ENCODE measurements around the gene SIL1. TPM values are rescaled to one million over a fixed set of nuclear protein-coding genes. Genes with fewer than 3 reads are reported as not detected.
A peak's percentile ranks its signal among the peaks of the same experiment; 100 is the strongest.

SIL1 gene
- total and polyA plus RNA-seq, 2 of the 4 experiments (the other 2 are of a cell fraction) = 56.1 to 66.0 TPM

- H3K36me3 ChIP-seq (ENCODE audit: control insufficient read depth, insufficient read depth, low read length) = peaks cover 30% of the 10 kb centered on the region
- peaks cover 2% of the 10 kb centered on the region for H3K9me3 ChIP-seq (ENCODE audit: control insufficient read depth, insufficient read depth, low read length)
- H3K4me1 ChIP-seq (ENCODE audit: control insufficient read depth, insufficient read depth, low read length) = no peaks in the 10 kb centered on the region; the same call in 1 of the 2 replicates
- no peak overlapping the region for H2BK15ac ChIP-seq (ENCODE audit: low read depth, low read length)
- no TSS peak for BruUV-seq (replicated peaks)
- H2BK120ac ChIP-seq (ENCODE audit: low read depth, low read length) = no peak overlapping the region
- dilution Hi-C loops (cut with HindIII; ENCODE audit: low sequenced_read_pairs, unreplicated experiment) (no loop called here), in situ Hi-C loops (cut with MboI; ENCODE audit: low sequenced_read_pairs) (no loop called here), intact Hi-C loops (cut with micrococcal nuclease) (no loop called here)
- no peak overlapping the region for H3K18ac ChIP-seq (ENCODE audit: low read depth, low read length)
- H3K79me1 ChIP-seq (ENCODE audit: low read depth in 1 of 2, low read length in 2 of 2) = peaks cover 28 to 72% of the 10 kb centered on the region in 2 experiments
- no peak overlapping the region for H3K4me2 ChIP-seq (ENCODE audit: low read depth, low read length)
- no peak overlapping the region for H4K91ac ChIP-seq (ENCODE audit: insufficient read depth, low read depth, low read length)
- TF ChIP-seq RAD21 (IDR thresholded peaks at IDR 0.05; ENCODE audit: low read length) (no peak), FOS (IDR thresholded peaks at IDR 0.05; ENCODE audit: low read depth, low read length) (no peak), ELK1 (IDR thresholded peaks at IDR 0.05; ENCODE audit: borderline replicate concordance, low read depth, low read length) (no peak), NFE2L2 (IDR thresholded peaks at IDR 0.05; ENCODE audit: low read depth, low read length) (no peak), RCOR1 (IDR thresholded peaks at IDR 0.05; ENCODE audit: insufficient replicate concordance, low read length) (no peak), MAFK (IDR thresholded peaks at IDR 0.05; ENCODE audit: low read depth, low read length) (no peak), CHD1 (IDR thresholded peaks at IDR 0.05; ENCODE audit: low read depth, low read length) (no peak), MXI1 (IDR thresholded peaks at IDR 0.05; ENCODE audit: borderline replicate concordance, low read depth, low read length) (no peak), RFX5 (IDR thresholded peaks at IDR 0.05; ENCODE audit: low read depth, low read length) (no peak), USF2 (IDR thresholded peaks at IDR 0.05; ENCODE audit: low read depth, low read length) (no peak), BHLHE40 (IDR thresholded peaks at IDR 0.05; ENCODE audit: low read depth, low read length) (no peak), POLR2A (IDR thresholded peaks at IDR 0.05; ENCODE audit: low read depth, low read length) (no peak)
- H2BK5ac ChIP-seq (ENCODE audit: low read depth, low read length, poor library complexity, severe bottlenecking) = no peak overlapping the region
- no peak overlapping the region for H2AK9ac ChIP-seq (replicated peaks; ENCODE audit: low read depth, low read length, poor library complexity)
- no peak overlapping the region for H2BK20ac ChIP-seq (ENCODE audit: low read depth, low read length)
- peaks cover 4% of the 10 kb centered on the region; the same call in 1 of the 2 replicates for H3K9me1 ChIP-seq (ENCODE audit: insufficient read depth, low read length)
- no peak for ATAC-seq (ENCODE audit: low read depth)
- ChIA-PET CTCF (no interaction called here), POLR2A (ENCODE audit: unreplicated experiment) (no interaction called here)
- no peak overlapping the region for H4K8ac ChIP-seq (ENCODE audit: low read depth in 2 of 2, low read length in 2 of 2)
- peaks cover 1% of the 10 kb centered on the region; the same call in 1 of the 2 replicates for H4K20me1 ChIP-seq (ENCODE audit: insufficient read depth, low read length)
- no peak overlapping the region for H3K14ac ChIP-seq (replicated peaks; ENCODE audit: low read depth, low read length)
- no peak overlapping the region for H3K9ac ChIP-seq (ENCODE audit: low read depth, low read length)
- no peak overlapping the region for H2AK5ac ChIP-seq (ENCODE audit: low read depth, low read length)
- no peak overlapping the region for H3K4me3 ChIP-seq (ENCODE audit: insufficient read depth, low read depth, low read length)
- no peak overlapping the region for H3K23ac ChIP-seq (ENCODE audit: low read depth, low read length)
- H3K27me3 ChIP-seq (ENCODE audit: control insufficient read depth, insufficient read depth, low read length) = no peaks in the 10 kb centered on the region
- peak; percentile 38 for DNase-seq
- H3K27ac ChIP-seq (ENCODE audit: insufficient read depth, low read length) = no peak overlapping the region
- no peak overlapping the region for H3K4ac ChIP-seq (ENCODE audit: low read depth, low read length)
- WGBS, 2 experiments (ENCODE audit: extremely low coverage in 2 of 2, insufficient read length in 1 of 2) = 71% methylated on average over 2 of the region's 7 CpGs; no CpG with 5 or more reads in 1 of the 2 experiments
- H2AFZ ChIP-seq (replicated peaks; ENCODE audit: low read length, poor library complexity) = no peak overlapping the region
- no peak overlapping the region for H3K56ac ChIP-seq (ENCODE audit: extremely low read depth, insufficient read depth, low read length)
- H4K5ac ChIP-seq (ENCODE audit: low read depth, low read length) = no peak overlapping the region
These were observed 287.5 kb downstream of the SIL1 start for GRCh38 chr5:138910546-138911185.
